SH-SY5Y (cell line): ENCODE results near the gene C9orf153.

Experiments used
- GATA2 ChIP-seq: IDR thresholded peaks from 2 replicates; pipeline ENCODE4 v1.6.1; 2011; ENCODE audit warnings: mild to moderate bottlenecking, low read depth, low read length
- GATA3 ChIP-seq: IDR thresholded peaks from 2 replicates; pipeline ENCODE4 v1.6.1; 2011; ENCODE audit warnings: low read depth, mild to moderate bottlenecking, low read length, moderate library complexity

- no peak for TF ChIP-seq GATA2
- no peak for TF ChIP-seq GATA3
Observed at GRCh38 chr9:86257391-86257790, 2.1 kb downstream of the C9orf153 start.
